GM12872 (cell line): Measurements from ENCODE around the gene TXNDC16.

ENCODE experiments used
- TF ChIP-seq, protein P1 (sequence below): IDR thresholded peaks from 3 replicates; pipeline ENCODE4 v1.5.1; 2011; ENCODE audit warnings: low read depth, mild to moderate bottlenecking, low read length, moderate library complexity; ENCODE audit not compliant: insufficient read depth

TXNDC16 gene

DNA sequence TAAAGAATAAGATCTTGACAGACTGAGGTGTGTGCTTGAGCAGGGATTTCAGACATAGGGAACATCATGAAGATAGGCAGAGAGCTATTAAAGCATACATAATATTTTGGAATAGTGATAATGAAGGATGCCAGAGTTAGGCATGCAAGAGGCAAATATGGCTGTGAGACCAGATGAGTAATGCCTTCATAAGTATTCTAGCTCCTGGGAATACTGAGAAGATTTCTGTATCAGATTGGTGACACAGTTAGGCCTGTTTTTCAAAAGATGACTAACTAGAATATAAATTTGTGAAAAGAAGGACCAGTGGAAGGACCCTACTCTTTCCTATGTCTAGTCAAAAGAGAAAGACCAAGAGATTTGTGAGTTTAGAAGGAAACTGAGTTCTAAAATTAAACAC lies 108.8 kb downstream of the TXNDC16 start:
- TF ChIP-seq, protein P1, sequence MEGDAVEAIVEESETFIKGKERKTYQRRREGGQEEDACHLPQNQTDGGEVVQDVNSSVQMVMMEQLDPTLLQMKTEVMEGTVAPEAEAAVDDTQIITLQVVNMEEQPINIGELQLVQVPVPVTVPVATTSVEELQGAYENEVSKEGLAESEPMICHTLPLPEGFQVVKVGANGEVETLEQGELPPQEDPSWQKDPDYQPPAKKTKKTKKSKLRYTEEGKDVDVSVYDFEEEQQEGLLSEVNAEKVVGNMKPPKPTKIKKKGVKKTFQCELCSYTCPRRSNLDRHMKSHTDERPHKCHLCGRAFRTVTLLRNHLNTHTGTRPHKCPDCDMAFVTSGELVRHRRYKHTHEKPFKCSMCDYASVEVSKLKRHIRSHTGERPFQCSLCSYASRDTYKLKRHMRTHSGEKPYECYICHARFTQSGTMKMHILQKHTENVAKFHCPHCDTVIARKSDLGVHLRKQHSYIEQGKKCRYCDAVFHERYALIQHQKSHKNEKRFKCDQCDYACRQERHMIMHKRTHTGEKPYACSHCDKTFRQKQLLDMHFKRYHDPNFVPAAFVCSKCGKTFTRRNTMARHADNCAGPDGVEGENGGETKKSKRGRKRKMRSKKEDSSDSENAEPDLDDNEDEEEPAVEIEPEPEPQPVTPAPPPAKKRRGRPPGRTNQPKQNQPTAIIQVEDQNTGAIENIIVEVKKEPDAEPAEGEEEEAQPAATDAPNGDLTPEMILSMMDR = no peak

DNA sequence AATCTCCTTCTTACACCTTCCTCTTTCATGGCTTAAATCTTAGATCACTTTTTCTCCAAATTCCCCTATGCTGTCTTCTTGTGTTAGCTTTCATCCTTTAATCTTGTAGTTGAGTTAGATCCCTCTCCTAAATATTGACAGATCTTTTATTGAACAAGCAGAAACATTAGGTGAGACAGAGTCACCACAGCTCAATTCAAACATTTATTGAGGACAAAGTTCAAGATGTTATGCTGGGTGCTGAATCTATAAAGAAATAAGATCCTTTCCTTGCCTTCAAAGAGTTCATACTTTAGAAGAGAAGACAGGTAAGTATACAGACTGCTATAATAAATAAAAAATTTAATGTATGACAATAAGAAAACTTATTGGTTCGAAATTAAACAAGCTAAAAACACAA lies 109.7 kb downstream of the TXNDC16 start:
- TF ChIP-seq, protein P1 = no peak

DNA sequence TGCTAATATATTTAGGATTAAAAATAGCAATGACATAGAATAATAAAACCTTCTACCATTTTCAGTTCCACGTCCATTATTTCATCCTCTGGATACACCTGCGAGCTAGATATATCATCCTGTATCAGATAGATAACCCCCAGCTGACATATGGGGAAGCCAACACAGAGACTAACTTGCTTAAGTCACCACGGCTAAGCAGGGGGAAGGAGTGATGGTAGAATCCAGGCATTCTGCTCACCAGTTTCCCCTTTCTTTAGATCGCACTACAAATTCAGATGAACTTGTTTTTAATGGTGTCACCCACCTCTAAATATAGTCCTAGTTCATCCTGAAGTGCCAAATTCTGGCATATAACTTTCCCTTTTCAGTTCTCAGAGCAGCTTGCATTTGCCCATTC lies 110.1 kb downstream of the TXNDC16 start:
- TF ChIP-seq, protein P1 = no peak

DNA sequence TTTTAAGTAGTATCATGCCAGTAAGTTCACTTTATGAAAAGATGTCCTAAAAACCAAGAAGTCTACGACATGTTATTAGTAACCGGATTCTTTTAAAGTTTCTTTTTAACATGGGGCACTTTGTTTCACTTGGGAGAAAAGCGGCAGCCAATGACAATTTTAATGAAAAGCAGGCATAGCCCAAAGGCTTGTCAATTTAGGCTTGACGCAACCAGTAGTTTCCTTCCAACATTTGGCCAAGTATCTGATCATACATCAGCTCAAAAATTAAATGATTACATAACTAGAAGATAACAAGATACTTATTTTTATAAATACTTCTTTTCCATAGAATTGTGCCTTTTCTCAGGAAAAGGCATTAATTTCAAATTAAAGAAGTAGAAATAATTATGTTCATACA lies 112.8 kb downstream of the TXNDC16 start:
- TF ChIP-seq, protein P1 = no peak

DNA sequence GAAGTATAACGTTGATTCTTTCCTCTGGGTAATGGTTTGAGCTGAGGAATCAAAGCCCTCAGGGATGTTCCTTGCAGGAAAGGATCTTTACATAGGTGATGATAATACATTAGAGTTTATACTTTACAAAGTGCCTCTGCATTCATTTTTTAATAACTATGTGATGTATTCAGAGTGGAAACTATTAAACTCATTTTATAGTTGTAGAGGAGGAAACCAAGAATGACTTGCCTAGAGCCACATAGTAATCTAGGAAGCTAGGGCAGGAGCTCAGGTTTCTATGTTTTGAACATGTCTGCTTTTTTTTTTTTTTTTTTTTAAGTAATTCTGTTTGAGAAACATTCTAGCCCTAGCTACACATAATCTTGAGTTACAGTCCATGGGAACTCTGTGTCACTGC lies 117.3 kb downstream of the TXNDC16 start:
- TF ChIP-seq, protein P1 = no peak

DNA sequence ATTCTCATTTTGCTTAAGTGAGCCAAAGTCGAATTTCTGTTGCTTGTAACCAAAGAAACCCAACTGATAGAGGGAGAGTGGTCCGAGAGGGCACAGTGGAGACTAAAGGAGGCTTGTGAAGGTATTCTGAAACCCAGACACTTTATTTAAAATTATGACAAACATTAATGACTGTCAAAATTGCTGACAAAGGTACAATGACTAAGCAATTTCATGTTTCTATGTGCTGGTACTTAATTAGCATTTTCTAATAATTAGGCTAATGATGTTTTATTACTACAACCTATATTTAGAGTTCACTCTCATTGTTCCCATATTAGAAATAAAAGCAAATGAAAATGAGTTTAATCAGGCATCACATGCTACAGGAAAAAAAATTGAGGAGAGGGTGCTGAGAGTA lies 121.8 kb downstream of the TXNDC16 start:
- TF ChIP-seq, protein P1 = no peak

DNA sequence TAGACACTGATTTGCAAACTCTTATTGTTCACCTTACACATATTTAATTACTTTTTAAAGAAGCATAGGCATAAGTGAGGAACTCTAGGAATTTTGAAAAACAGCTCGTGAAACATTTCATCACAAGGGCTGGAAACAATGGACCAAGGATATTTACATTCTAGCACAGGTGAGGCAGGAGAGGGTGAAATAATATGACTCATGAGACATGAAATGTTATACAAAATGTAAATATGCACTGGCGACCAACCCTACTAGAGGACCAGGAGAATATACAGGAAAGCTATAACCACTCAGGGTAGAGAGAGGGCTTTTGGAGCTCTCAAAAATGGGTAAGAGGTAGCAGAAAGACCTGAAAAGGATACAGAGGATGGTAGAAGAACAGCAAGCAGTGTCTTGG lies 122.9 kb downstream of the TXNDC16 start:
- TF ChIP-seq, protein P1 = no peak

DNA sequence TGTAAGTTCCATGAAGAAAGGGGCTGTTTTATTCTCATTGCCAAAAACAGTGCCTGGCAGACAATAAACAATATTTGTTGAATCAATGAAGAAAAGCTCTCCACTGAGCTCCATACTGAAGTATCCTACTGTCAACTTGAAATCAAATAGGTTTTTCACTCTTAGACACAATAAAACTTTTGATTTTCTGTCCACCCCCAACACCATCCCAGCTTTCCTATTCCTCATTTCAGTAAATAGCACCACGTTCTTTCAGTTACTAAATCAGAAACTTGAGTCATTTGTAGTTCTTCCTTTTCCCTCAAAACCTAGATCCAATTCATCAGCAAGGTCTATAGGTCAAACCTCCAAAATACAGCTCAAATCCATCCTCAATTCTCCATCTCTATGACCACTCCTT lies 124.8 kb downstream of the TXNDC16 start:
- TF ChIP-seq, protein P1 = no peak
